Mesodermal cell (in vitro differentiated cells): Measurements from ENCODE around the gene KCTD6.

Experiments
- H3K27ac ChIP-seq: 2 replicates; pipeline ENCODE4 v1.7.0; 2013; ENCODE audit warnings: mild to moderate bottlenecking, low read depth, low read length, moderate library complexity; ENCODE audit not compliant: severe bottlenecking
- H3K36me3 ChIP-seq: 2 replicates; pipeline ENCODE4 v1.7.1; 2013; ENCODE audit warnings: mild to moderate bottlenecking, low read length, moderate library complexity; ENCODE audit not compliant: control insufficient read depth, insufficient read depth
- H3K4me1 ChIP-seq: one replicate; pipeline ENCODE4 v1.7.1; 2013; ENCODE audit warnings: mild to moderate bottlenecking, low read length; ENCODE audit not compliant: insufficient read depth, control insufficient read depth, poor library complexity, severe bottlenecking
- H3K4me3 ChIP-seq: 2 replicates; pipeline ENCODE4 v1.7.0; 2013; ENCODE audit warnings: low read length, control low read depth, mild to moderate bottlenecking; ENCODE audit not compliant: insufficient read depth, poor library complexity, severe bottlenecking; ENCODE audit errors: extremely low read depth
- H3K9me3 ChIP-seq: 2 replicates; pipeline ENCODE4 v1.7.1; 2013; ENCODE audit warnings: mild to moderate bottlenecking, low read length, moderate library complexity; ENCODE audit not compliant: control insufficient read depth
- WGBS, 2 experiments: methylation state at CpG; one replicate each; pipeline ENCODE4 v1.1.5; 2013; ENCODE audit warnings: missing lambda C conversion rate in 2 of 2; ENCODE audit not compliant: insufficient coverage in 2 of 2; 5-methylcytosine and 5-hydroxymethylcytosine counted together

KCTD6 gene

DNA sequence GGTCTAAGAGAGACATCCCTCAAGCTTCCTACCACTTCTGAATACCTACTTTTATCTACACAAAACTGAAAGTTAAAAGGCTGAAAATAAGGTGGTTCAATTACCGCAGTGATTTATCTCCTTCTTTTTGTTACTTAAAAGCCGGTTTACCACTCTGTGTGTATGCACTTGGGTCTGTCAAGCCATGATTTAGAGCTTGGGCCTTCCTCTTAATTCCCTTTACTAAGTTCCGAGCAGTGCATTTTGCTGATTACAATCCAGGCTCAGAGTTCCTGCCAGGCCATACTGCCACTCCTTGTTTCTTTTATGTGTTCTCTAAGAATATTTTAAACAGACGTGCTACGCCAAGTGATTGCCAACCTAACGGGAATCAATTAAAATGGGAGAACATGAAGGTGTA is 16.5 kb downstream of the KCTD6 start:
- H3K27ac ChIP-seq: no peak overlapping the region
- H3K36me3 ChIP-seq: peaks cover 2% of the 10 kb centered on the region
- 64 to 80% methylated on average over 3 to 6 of the region's 6 CpGs for WGBS, 2 experiments
- H3K9me3 ChIP-seq: no peaks in the 10 kb centered on the region
- no peak overlapping the region for H3K4me3 ChIP-seq
- no peaks in the 10 kb centered on the region for H3K4me1 ChIP-seq

DNA sequence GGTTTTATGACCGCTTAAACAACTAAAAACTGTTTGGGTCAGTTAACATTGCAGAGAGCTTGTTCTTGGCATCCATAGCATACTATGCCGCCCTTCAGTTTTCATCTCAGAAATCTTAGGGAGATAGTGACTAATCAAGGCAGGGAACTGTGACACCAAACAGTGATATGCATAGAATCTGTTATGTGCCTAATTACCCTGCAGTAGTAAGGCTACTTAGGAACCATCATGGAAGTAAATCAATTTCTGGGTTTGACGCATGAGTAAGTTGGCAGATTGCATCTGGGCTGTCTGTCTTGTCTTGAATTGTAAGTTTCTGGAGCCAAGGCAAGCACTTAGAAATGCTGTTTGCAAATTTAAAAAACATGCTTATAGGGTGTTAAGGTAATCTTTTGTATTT is 22.5 kb downstream of the KCTD6 start:
- Histone ChIP-seq H3K36me3 (no peaks in the 10 kb centered on the region), H3K9me3 (no peaks in the 10 kb centered on the region), H3K4me3 (no peak overlapping the region), H3K27ac (no peak overlapping the region), H3K4me1 (no peaks in the 10 kb centered on the region)
- WGBS, 2 experiments: 97 to 100% methylated on average over 2 to 3 of the region's 3 CpGs

DNA sequence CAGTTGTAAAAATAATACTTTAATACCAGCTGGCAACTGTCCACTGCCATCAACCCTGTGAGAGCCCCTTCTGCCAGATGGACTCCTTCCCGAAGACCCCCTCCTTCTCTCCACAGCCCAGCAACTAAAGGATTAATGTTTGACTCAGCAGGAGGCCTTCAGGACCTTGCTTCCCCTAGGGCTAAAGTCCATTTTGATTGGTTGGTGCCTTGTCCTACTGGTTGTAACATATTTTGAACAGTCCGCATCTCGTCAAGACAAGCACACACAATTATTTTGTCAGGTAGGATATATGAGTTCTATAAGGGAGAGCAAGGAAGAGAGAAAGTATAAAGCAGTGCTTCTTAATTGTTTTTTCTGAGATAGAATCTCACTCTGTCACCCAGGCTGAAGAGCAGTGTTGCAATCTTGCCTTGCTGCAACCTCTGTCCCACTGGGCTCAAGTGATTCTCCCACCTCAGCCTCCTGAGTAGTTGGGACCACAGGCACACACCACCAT is 26.4 kb downstream of the KCTD6 start:
- 60% methylated on average over 1 of the region's 3 CpGs; no CpG with 5 or more reads in 1 of the 2 experiments for WGBS, 2 experiments
- H3K4me3 ChIP-seq: no peak overlapping the region
- H3K4me1 ChIP-seq: no peaks in the 10 kb centered on the region
- no peaks in the 10 kb centered on the region for H3K9me3 ChIP-seq
- H3K36me3 ChIP-seq: no peaks in the 10 kb centered on the region
- H3K27ac ChIP-seq: no peak overlapping the region

DNA sequence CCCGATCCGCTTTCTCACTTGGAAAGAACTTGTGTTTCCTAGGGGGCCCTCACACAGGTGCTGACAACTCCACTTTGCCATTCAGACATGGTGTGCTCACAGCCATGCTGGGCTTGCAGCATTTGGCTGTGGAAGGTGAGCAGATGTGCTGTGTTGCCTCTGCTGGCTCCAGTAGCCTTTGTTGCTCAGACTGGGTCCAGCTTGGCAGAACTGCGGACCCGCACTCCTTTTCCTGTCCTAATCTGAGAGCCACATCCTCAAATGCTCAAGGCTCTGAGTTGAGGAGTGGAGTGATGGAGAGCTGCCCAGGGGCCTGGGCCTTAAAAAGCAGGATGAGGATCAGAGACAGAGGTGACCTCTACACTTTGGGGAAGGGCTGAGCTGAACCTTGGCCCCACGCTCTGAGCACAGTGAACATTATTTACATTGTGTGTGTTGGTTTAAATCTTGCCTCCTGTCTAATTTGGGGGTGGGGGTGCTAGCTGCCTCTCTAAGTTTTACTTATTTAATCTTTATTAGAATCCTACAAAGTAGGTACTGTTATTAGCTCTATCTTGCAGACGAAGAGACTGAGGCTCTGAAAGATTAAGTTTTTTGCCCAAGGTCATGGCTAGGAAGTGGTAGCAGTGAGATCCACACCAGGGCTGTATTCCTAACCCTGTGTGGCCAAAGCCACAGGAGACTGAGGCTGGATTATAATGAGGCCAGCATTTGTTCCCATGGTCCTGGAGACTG is 27.9 kb downstream of the KCTD6 start:
- Histone ChIP-seq H3K4me3 (no peak overlapping the region), H3K4me1 (no peaks in the 10 kb centered on the region), H3K9me3 (no peaks in the 10 kb centered on the region), H3K36me3 (no peaks in the 10 kb centered on the region), H3K27ac (no peak overlapping the region)
- 95 to 96% methylated on average over 2 to 3 of the region's 6 CpGs for WGBS, 2 experiments

DNA sequence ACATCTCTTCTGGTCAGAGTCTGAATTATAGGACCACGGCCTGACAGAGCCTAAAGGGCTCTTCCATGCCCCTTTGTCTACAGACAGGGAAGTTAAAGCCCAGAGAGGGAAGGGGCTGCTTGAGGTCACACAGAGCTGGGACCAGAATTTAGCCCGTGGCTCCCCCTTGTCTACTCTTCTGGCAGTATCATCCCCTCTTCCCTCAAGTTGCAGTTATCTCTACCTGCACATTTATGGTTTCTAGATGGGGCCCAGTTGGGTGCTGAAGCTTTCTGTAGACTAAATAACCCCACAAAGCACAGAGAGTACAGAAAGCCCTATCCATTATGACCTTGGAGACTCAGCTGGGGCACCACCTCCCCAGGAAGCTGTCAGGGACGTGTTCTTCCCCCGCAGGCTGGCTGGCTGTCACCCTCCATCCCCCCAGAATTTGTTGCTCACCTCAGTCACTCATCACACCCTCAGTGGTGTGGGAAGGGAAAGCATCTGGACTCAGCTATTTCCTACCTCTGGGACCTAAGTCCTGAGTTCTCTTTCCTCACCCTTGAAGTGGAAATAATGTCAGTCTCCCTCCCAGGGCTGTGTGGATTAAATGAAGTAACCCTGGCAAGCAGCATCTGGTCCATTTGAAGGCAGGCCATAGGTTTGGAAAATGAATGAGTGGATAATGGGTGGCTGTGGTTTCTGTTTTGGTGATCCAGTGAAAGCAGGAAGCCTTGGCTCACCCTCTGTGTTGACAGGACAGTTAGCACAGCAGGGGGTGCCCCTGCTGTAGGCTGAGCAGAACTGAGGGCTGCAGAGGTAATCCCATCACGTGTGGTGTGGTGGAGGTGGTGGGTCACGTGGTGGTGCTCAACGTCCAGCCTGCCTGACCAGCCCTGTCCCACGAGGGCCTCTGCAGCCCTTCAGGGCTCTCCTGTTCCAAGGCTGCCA is 28.8 kb downstream of the KCTD6 start:
- no peak overlapping the region for H3K27ac ChIP-seq
- WGBS, 2 experiments: 76 to 82% methylated on average over 6 to 7 of the region's 8 CpGs
- H3K36me3 ChIP-seq: no peaks in the 10 kb centered on the region
- H3K4me1 ChIP-seq: no peaks in the 10 kb centered on the region
- H3K9me3 ChIP-seq: no peaks in the 10 kb centered on the region
- no peak overlapping the region for H3K4me3 ChIP-seq

DNA sequence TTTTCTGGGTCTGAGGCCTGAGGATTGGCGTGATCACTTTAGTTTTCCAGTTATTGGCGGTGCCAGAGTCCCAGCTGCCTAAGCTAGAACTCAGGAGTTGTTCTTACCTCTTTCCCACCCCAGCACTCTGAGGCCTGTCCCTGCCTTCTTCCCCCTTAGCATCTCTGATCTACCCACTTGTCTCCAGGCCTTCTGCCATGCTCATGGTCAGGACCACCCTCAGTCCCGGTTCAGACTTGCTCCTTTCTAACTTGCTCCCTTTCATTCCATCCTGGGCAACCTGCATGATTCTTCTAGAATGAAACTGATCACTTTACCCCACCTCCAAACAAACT is 29.4 kb downstream of the KCTD6 start:
- no peaks in the 10 kb centered on the region for H3K9me3 ChIP-seq
- peaks cover 5% of the 10 kb centered on the region for H3K4me1 ChIP-seq
- WGBS, 2 experiments: 90 to 100% methylated on average over 3 of the region's 3 CpGs
- no peak overlapping the region for H3K27ac ChIP-seq
- no peak overlapping the region for H3K4me3 ChIP-seq
- no peaks in the 10 kb centered on the region for H3K36me3 ChIP-seq

DNA sequence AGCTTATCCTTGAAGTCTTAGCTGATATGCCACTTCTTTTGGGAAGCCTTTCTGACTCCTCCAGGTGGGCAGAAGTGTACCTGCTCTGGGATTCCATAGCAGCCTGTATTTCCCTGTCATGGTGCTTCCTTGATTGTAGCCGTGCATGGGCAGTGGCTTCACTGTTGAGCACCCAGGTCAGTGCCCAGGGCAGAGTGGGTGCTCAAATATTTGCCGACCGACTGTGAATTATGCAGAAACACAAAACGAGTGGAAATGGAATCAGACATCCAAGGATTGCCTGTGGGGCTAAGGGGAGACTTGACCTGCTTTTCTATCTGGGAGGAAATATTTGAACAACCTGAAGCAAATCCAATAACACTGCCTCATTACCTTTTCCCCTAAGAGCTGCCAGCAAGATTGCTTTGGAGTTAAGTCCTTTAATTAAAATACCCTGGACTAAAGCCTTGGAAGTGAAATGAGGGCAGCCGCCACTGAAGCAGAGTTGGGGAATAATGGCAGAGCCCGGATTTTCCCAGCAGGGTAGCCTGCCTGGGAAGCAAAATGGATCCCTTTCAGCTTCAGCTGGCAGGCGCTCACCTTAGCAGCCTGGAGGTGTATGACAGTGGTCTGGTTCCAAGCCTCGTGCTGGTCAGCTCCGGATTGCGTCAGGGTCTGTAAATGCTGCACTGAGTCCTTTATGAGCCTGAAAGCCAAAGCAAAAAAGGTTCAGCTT is 30.2 kb downstream of the KCTD6 start:
- Histone ChIP-seq H3K9me3 (no peaks in the 10 kb centered on the region), H3K4me1 (peaks cover 6% of the 10 kb centered on the region), H3K36me3 (no peaks in the 10 kb centered on the region), H3K27ac (no peak overlapping the region), H3K4me3 (no peak overlapping the region)
- 70 to 74% methylated on average over 7 to 8 of the region's 10 CpGs for WGBS, 2 experiments

DNA sequence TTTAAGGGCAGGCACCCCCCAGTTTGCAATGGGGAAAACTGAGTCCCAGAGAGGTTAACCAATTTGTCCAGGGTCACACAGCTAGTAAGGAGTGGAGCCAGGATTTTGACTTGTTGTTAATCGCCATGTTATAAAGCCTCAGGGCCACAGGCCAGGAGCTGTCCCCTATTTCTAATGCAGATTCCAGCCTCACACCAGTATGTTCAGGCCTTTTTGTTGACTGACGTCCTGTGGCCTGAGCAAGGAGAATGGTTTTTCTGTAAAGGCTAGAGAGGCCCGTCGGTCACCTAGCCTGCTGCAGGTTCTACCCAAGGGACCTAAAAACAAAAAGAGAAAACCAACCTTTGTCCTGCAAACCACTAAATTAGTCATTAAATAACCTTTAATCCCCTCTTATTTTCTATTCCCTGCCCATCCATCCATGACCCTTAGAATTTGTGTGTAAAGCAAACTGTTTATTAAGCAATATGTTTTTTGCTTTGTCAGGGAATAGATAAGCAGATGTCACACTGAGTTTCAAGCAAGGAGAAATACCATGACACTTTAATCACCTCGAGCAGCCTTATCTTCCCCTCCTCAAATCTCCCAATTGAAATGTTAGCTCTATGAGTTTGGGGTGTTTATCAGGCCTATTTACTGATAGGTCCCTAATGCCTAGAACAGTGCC is 31.0 kb downstream of the KCTD6 start:
- Histone ChIP-seq H3K4me1 (peaks cover 6% of the 10 kb centered on the region), H3K4me3 (no peak overlapping the region), H3K27ac (no peak overlapping the region), H3K9me3 (no peaks in the 10 kb centered on the region), H3K36me3 (no peaks in the 10 kb centered on the region)
- whole genome bisulfite sequencing, 2 experiments: 65 to 71% methylated on average over 1 to 3 of the region's 5 CpGs

DNA sequence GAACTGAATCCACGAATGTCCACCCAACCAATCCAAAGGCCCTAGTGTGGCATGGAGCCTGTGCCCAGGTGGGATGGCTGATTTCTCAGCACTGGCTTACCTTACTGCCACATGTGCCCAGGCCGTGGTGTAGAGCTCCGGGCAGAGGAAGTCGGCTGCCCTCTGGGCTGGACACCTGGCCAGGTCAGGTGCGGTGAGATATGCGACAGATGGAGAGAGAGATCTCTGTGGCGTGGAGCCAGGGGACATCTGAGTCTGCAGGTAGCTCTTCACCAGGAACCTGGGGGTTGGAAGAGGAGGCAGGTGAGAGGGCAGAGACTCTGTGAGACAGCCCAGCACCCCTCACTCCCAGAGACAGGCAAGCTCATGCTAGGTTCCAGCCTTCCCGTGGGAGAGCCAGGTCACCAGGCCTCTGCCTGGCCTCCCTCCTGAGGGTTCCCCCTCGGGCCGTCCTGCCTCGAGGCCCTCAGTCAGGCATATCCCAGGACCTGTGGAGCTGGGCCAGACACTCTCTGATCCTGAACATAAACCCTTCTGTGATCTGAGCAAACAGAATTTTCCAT is 32.5 kb downstream of the KCTD6 start:
- Histone ChIP-seq H3K27ac (no peak overlapping the region), H3K4me3 (no peak overlapping the region), H3K9me3 (no peaks in the 10 kb centered on the region), H3K4me1 (peaks cover 6% of the 10 kb centered on the region), H3K36me3 (no peaks in the 10 kb centered on the region)
- WGBS, 2 experiments: 90 to 99% methylated on average over 6 to 10 of the region's 11 CpGs

DNA sequence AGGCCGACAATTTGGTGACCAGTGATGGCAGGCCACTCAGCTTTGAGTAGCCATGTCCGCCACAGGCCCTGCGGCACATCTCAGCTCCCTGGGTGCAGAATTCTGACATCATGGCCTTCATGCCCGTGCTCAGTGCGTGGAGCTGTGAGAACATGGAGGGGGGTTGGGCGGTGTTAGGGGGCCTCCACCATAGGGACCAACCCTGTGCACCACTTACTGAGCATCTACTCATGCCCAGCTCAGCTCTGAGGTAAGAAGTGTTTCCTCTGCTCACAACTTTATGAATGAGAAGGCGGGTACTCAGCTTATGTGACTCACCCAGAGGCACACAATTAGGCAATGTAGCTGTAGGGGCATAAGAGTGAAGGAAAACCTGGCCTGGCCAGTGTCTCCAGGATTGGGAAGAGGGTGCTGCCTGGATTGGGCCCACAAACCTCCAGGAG is 34.6 kb downstream of the KCTD6 start:
- Histone ChIP-seq H3K4me1 (peaks cover 6% of the 10 kb centered on the region), H3K36me3 (no peaks in the 10 kb centered on the region), H3K27ac (no peak overlapping the region), H3K4me3 (no peak overlapping the region), H3K9me3 (no peaks in the 10 kb centered on the region)
- 66 to 87% methylated on average over 5 to 6 of the region's 7 CpGs for WGBS, 2 experiments
